ENCODE results near the gene SLC43A3.

The SLC43A3 gene

DNA sequence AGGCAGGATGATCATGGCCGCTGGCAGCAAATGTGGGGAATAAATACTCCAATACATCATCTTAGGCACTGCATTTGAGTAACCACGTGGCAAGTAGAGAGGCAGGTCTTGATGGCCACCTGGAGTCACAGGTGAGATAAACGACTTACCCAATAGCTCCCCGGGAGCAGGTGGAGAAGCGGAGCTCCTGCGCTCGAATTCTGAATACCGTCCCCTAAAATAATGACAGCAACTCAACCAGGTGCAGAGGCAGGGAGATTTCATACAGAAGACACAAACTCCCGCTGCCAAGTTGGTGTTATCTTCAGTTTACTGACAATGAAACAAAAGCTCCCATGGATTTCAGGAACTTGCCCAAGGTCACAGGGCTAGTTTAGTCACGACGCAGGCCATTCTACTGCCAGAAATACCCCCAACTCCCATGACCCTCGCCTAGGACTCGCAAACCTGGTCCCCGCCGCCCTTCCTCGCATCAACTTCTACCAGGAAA lies 437 bp downstream of the SLC43A3 start:
- DNase-seq: peak in 1 of 2 donors; percentile 33

- DNase-seq: peak in 1 of 2 donors; percentile 40
Observed at GRCh38 chr11:57425565-57426438, 1.1 kb downstream of the SLC43A3 start.

- peak; percentile 85 to 90 for DNase-seq
Observed at GRCh38 chr11:57424792-57425564, 1.9 kb downstream of the SLC43A3 start.

DNA sequence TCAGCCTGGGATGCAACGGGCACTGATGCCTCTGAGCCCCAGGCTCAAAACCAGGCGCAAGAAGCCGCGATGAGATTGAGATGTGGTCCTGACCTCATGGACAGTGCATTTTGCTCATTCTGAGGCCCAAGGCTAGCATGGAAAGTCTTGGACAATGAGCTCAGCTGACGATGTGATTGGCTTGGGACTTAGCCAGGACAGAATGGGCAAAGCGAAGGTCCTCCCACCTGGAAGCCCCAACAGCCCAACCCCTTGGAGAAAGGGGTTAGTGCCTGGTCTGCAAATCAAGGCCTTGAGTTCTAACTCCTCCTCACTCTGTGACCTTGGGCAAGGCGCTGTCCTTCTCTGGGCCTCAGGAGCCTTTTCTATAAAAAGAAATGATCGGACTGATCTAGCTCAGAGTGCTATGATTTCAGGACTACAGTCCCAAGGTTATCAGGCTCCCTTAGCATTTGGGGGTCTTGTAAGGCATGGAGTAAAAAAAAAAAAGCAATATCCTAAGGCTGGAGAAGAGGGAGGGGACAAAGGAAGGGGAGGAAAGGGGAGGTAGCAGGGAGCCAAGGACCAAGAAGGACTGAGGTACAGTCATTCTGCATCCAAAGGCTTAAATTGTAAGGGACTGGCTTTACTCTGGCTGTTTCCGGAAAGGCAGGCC lies 2.7 kb downstream of the SLC43A3 start:
- DNase-seq: no peak

DNA sequence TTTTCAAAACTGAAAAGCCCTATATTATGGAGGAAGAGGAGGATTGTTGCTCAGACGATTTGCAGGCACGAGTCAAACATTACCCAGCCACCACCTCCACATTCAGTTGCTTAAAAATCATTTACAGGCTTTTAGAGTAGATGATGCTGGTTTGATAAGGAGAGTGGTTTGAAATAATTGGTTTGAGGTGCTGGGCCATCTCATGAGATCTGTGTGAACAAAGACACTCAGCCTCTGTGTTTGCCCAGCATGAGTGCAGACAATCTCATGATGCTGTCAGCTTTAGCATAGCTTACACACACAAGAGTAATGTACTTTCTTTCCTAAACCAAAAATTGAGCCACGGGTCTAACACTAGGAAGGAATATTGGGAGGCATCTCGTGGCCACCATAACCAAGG lies 4.3 kb downstream of the SLC43A3 start:
- DNase-seq: no peak

DNA sequence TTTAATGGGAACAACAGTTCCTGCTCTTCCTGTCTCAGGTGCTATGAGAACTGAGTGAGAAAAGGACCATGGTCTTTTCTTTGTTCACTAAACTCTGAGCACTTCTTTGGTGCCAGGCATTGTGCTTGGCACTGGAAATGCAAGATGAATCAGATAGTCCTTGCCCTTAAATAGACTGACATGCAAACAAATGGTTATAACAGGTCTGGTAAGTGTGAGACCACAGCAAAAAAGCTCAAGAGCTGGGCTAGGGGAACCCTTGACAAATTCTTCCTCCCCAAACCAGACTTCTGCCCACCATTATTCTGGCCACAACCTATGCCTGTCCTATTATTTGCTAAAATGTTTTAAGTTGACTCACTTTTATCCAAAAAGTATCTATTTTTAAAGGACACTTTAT lies 5.1 kb downstream of the SLC43A3 start:
- no peak for DNase-seq

DNA sequence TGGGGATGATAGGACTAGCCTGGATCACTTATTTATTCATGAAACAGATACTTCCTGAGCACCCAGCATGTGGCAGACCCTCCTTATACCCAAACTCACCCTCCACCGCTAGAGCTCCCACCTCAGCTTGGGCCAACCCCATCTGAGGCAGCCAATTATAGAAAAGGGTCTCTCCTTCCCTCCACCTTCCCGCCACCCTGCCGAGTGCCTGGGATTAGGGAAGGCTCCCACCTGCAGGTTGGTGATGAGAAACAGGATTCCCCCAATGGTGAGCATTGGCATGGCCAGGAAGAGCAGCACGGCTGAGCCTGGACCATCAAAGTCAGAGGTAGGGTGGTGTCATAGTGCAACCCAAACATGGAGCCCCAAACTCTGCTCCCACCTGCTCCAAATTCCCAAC lies 5.9 kb downstream of the SLC43A3 start:
- DNase-seq: no peak

DNA sequence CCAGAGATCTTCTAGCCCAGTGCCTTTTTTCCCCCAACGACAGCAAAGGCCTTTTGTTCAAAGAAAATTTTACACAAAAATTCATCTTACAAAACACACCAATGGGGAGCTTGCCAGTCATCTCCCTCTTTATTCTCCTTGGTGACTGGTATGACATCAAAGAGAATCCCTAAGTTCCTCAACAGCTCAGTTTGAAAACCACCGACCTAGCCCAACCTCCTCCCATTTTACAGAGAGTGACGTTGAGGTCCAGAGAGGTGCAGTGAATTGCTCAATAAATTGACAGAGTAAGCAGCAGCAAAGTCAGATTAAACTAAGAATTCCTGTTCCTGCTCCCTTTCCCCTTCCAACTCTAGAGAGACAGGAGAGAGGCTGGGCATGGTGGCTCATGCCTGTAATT lies 7.8 kb downstream of the SLC43A3 start:
- DNase-seq: no peak

GRCh38 chr11:57418131-57418530 lies 8.8 kb downstream of the SLC43A3 start:
- no peak for DNase-seq

DNA sequence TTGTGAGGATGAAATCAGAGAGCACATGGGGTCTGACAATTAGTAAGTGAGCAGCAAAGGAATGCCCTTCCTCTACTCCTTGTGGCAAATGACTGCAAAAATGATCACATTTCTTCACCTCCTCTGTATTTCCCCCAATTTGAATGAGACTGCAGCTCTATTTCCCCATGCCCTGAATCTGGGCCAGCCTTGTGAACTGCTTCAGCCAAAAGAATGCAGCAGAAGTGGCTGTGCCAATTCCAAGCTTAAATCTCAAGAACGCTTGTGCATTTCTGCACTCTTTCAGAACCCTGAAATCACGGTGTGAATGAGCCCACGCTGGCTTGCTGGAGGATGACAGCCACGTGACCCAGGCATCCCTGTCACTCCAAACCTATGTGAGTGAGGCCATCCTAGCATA lies 9.9 kb downstream of the SLC43A3 start:
- DNase-seq: no peak

DNA sequence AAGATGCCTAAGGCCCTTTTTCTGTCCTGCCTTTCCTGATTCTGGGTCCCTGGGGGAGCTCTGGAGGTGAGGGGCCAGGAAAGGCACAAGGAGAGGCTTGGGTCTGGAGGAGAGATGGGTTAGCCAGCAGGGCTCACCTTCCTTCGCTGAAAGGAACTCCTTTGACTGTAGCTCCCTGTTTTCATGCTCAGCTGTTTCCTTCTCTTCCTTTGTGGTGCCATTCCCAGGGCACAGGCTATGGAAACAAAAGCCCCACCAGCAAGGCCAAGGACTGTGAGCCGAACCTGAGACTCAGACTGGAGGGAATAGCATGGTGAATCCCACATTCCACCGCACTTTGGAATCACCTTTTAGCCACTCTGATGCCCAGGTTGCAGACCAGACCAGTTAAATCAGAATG lies 10.5 kb downstream of the SLC43A3 start:
- DNase-seq: no peak

- no peak for DNase-seq
Observed at GRCh38 chr11:57414612-57415212, 12.2 kb downstream of the SLC43A3 start.

DNA sequence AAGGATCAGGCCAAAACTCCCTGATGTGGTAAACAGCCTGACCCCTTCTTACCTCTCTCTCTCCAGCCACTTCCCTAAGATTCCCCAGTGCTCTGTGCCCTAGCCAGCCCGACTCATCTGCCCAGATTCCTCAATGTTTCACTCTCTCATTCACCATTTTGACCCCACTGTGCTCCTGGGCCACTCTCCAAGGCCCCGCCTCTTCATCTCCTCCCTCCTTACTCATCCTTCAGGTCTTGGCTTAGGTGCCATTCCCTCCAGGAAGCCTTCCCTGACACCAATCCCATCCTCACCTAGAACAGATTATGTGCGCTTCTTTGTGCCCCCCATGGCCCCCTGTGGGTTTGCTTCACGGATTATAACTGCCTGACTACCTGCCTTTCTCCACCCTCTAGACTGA lies 13.2 kb downstream of the SLC43A3 start:
- DNase-seq: no peak

DNA sequence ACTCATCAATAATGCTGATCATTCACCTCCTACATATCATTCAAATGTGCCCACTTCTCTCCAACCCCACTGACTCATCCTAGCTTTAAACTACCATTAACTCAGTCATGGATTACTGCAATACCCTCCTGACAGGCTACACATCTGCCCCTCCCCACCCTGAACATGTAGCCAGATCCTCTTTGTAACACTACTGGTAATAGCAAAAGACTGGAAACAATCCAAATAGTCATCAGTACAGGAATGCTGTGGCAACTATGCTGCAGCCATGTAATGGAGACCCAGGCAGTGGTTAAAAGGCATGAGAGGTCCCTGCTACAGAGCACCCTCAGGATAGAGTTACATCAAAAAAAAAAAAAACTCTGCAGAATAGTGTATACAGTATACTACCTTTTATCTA lies 16.6 kb downstream of the SLC43A3 start:
- DNase-seq: no peak

GRCh38 chr11:57409321-57410100 lies 17.4 kb downstream of the SLC43A3 start:
- DNase-seq: no peak

GRCh38 chr11:57408771-57409170 lies 18.1 kb downstream of the SLC43A3 start:
- no peak for DNase-seq

GRCh38 chr11:57407941-57408475 lies 18.9 kb downstream of the SLC43A3 start:
- no peak for DNase-seq

GRCh38 chr11:57407010-57407920 lies 19.7 kb downstream of the SLC43A3 start:
- DNase-seq: no peak

DNA sequence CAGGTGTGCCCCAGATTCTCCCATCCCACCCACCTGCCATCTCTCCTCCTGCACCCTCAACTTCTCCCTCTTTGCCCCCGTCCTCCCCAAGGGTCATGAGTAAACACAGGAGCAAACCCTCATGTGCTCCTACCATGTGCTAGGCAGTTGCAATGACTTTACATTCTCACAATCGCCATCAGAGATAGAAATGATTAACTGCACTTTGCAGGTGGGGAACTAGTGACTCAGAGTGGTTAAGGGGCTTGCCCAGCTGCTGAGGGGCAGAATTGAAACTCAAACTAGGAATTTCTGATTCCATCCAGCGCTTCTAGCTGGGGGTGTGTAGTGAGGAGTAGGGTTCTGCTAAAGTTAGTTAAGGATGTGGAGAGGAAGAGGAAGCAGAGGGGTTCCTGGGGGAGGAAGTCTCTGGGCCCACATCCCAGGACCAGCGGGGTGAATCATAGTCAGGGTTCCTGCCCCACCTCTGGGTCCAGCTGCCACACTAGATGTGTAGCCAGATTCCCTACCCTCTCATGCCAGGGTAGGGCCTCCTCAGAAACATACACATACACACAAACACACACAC lies 20.5 kb downstream of the SLC43A3 start:
- DNase-seq: peak; percentile 51 to 54

DNA sequence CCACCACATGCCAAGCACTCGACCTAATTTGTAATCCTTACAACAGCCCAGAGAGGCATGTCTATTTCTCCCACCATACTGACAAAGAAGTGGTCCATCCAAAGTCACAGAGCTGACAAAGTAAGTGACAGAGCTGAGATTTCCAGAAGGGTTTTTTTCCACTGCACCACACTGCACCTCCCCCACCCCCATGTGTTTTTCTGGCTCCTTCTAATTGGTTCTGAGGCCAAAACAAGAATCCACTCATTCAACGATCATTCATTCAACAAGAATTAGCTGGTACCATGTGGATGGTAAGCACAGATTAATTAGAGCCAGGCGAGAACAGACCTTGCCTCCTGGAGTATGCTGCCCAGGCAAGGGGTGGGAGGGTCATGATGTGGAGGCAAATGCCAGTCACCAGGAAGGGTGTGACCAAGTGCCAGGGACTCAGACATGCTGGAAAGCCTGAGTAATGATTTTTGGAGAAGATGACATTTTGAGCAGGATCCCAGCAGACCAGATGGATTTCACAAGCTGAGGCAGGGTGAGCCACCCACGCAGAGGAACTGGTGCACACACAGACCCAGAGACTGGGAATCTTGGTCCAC lies 21.6 kb downstream of the SLC43A3 start:
- no peak for DNase-seq

Data from stimulated activated CD4-positive, alpha-beta T cell treated with anti-CD3 and anti-CD28 coated beads, Interleukin-2, amount 100 ng/mL, for 24 hours (primary cell).